ENCODE data around the gene STIMATE.

The STIMATE gene

GRCh38 chr3:52897130-52898122, at the start of gene STIMATE:
TSS of gene STIMATE (minus strand) at chr3:52897548. CDS start at chr3:52897450, 98 bp downstream.
- DNase-seq (ENCODE audit: extremely low spot score): peak; percentile 93
- CTCF ChIA-PET: interaction anchor here (0.6 kb wide), 1 partner anchor 19 kb away, joined by 3 read pairs; no protein-coding TSS in a partner anchor
- POLR2A ChIA-PET: interaction anchor here (0.7 to 0.9 kb wide), 3 partner anchors 18 to 192 kb away, joined by 3 read pairs; partner anchors contain the start of genes GLT8D1 and SPCS1
- TF ChIP-seq FOXM1 (IDR thresholded peaks at IDR 0.05; ENCODE audit: borderline replicate concordance) (peak; percentile 43), SUZ12 (IDR thresholded peaks at IDR 0.05) (no peak)

DNA sequence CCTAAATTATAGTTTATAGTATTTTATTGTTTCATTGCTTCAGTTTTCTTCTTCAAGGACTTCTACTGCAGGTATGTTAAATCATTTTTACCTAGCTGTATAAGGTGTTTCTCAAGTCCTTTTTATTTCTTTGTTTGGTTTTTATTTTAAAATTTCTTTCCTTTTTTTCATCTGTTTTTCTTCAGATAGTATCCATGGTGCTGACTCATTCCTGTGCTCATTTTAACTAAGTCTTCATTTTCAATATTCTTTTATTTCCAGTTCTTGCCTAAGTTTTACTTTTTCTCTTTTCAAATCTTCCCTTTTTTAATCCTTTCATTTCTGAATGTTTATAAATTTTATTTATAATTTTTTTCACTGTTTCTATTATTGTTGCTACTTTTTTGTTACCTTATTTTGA, 42.3 kb upstream of the STIMATE start:
- TF ChIP-seq NFRKB (IDR thresholded peaks at IDR 0.05) (no peak), FOXM1 (IDR thresholded peaks at IDR 0.05; ENCODE audit: borderline replicate concordance) (no peak), L3MBTL2 (conservative IDR thresholded peaks at IDR 0.05) (no peak), LEF1 (IDR thresholded peaks at IDR 0.05; ENCODE audit: borderline replicate concordance) (no peak), ARNT (IDR thresholded peaks at IDR 0.05) (no peak), TARDBP (IDR thresholded peaks at IDR 0.05) (no peak), CTBP1 (IDR thresholded peaks at IDR 0.05; ENCODE audit: borderline replicate concordance) (no peak), ZNF384 (IDR thresholded peaks at IDR 0.05) (no peak), ELF4 (IDR thresholded peaks at IDR 0.05) (no peak), HDGF (IDR thresholded peaks at IDR 0.05; ENCODE audit: borderline replicate concordance) (no peak), SUZ12 (IDR thresholded peaks at IDR 0.05) (no peak), FOXA1 (IDR thresholded peaks at IDR 0.05) (no peak), PKNOX1 (IDR thresholded peaks at IDR 0.05) (no peak), FOXK2 (IDR thresholded peaks at IDR 0.05) (no peak), SP1 (IDR thresholded peaks at IDR 0.05) (no peak), BHLHE40 (IDR thresholded peaks at IDR 0.05; ENCODE audit: borderline replicate concordance) (no peak)
- DNase-seq (ENCODE audit: extremely low spot score): no peak
- POLR2A ChIA-PET: no interaction called here
- CTCF ChIA-PET: no interaction called here

DNA sequence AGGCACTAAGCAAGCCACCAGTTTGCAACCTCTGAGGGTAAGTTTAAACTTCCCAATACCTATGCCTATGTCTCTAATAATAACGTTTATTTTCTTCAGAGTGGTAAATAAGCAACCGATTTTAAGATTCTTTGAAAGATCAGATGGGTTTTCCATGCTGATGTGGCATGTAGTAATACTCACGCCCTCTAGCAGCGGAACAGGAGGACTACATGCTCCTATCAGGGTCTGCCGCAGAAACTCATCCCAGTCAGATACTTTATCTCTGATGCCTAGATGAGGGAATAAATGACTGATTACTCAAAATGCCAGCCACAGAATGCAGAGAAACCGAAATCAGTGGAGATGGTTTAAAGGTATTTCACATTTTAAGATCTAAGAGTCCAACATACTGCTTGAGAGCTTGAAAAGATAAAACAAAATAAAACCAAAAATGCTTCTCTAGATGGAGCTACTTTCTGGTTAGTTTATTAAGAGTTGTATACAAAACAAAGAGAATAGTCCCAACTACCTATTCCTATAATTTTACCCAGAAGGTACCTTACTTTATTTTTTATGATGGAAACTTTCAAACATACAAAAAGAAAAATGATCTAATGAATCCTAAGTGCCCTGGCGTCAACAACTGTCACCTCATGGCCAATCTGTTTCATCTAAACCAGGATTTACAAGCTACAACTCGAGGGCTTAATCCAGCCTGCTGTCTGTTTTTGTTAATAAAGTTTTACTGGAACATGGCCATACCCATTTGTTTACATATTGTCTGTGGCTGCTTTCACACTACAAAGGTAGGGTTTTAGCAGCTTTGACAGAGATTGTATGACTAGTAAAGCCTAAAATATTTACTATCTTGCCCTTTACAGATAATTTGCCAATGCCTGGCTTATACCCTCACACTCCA, 37.5 kb upstream of the STIMATE start:
- DNase-seq (ENCODE audit: extremely low spot score): peak; percentile 67
- TF ChIP-seq ARNT (IDR thresholded peaks at IDR 0.05) (no peak), TARDBP (IDR thresholded peaks at IDR 0.05) (no peak), NFRKB (IDR thresholded peaks at IDR 0.05) (no peak), ELF4 (IDR thresholded peaks at IDR 0.05) (no peak), LEF1 (IDR thresholded peaks at IDR 0.05; ENCODE audit: borderline replicate concordance) (no peak), SUZ12 (IDR thresholded peaks at IDR 0.05) (no peak), SP1 (IDR thresholded peaks at IDR 0.05) (no peak), HDGF (IDR thresholded peaks at IDR 0.05; ENCODE audit: borderline replicate concordance) (no peak), BHLHE40 (IDR thresholded peaks at IDR 0.05; ENCODE audit: borderline replicate concordance) (no peak), FOXK2 (IDR thresholded peaks at IDR 0.05) (no peak), CTBP1 (IDR thresholded peaks at IDR 0.05; ENCODE audit: borderline replicate concordance) (no peak), FOXM1 (IDR thresholded peaks at IDR 0.05; ENCODE audit: borderline replicate concordance) (no peak), FOXA1 (IDR thresholded peaks at IDR 0.05) (no peak), PKNOX1 (IDR thresholded peaks at IDR 0.05) (peak; percentile 63; the same call in 1 of the 2 replicates), ZNF384 (IDR thresholded peaks at IDR 0.05) (no peak), L3MBTL2 (conservative IDR thresholded peaks at IDR 0.05) (peak; percentile 41; the same call in 1 of the 2 replicates)
- ChIA-PET POLR2A (no interaction called here), CTCF (interaction anchor here (0.6 to 0.8 kb wide), 4 partner anchors 10 to 114 kb away, joined by 3 to 5 read pairs (median 3); no protein-coding TSS in a partner anchor)

- ChIA-PET CTCF (interaction anchor here (1.0 kb wide), 1 partner anchor 9 kb away, joined by 5 read pairs; no protein-coding TSS in a partner anchor), POLR2A (no interaction called here)
- DNase-seq (ENCODE audit: extremely low spot score): no peak
- TF ChIP-seq ZNF384 (IDR thresholded peaks at IDR 0.05): no peak
- TF ChIP-seq PKNOX1 (IDR thresholded peaks at IDR 0.05): no peak
- TF ChIP-seq TARDBP (IDR thresholded peaks at IDR 0.05): no peak
Observed at GRCh38 chr3:52931889-52932288, 34.5 kb upstream of the STIMATE start.

DNA sequence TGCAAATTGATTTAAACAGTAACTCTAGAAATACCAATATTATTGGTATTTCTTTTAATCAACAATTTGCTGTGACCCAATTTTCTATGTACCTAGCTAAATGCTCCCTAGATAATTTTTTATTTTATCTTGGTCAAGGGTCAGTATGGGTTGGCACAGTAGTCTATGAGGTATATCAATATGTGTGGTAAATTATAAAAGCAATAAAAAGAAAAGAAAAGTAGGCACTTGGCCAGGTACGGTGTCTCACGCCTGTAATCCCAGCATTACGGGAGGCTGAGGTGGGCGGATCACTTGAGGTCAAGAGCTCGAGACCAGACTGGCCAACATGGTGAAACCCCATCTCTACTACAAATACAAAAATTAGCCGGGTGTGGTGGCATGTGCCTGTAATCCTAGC, 34.0 kb upstream of the STIMATE start:
- TF ChIP-seq SP1 (IDR thresholded peaks at IDR 0.05) (no peak), BHLHE40 (IDR thresholded peaks at IDR 0.05; ENCODE audit: borderline replicate concordance) (no peak), ARNT (IDR thresholded peaks at IDR 0.05) (no peak), ZNF384 (IDR thresholded peaks at IDR 0.05) (no peak), NFRKB (IDR thresholded peaks at IDR 0.05) (no peak), FOXA1 (IDR thresholded peaks at IDR 0.05) (no peak), TARDBP (IDR thresholded peaks at IDR 0.05) (no peak), HDGF (IDR thresholded peaks at IDR 0.05; ENCODE audit: borderline replicate concordance) (no peak), SUZ12 (IDR thresholded peaks at IDR 0.05) (no peak)
- ChIA-PET CTCF (interaction anchor here (1.0 kb wide), 1 partner anchor 10 kb away, joined by 5 read pairs; no protein-coding TSS in a partner anchor), POLR2A (no interaction called here)
- DNase-seq (ENCODE audit: extremely low spot score): no peak

Data from HEK293T (cell line).